Endothelial cell of umbilical vein (primary cell): ENCODE measurements around the gene IRGM. TPM values are rescaled to one million over a fixed set of nuclear protein-coding genes. Genes with fewer than 3 reads are reported as not detected.

Experiments
- BruUV-seq: library from RNA; stranded (reverse); fragments of 400-500 nt; replicated peaks from 2 replicates; lab custom pipeline; 2021; lab: Mats Ljungman, UMichigan
- CTCF ChIA-PET: fragments of 300-600, 350-600 bp; sonication (Branson Sonifier 250); formaldehyde crosslinking; loops from one replicate; lab custom pipeline; 2021; ENCODE audit warnings: antibody characterized with exemption, inconsistent platforms; lab: Charles Lee
- POLR2A ChIA-PET: fragments of 300-600, 350-600 bp; sonication (Branson Sonifier 250); formaldehyde crosslinking; loops from one replicate; lab custom pipeline; 2021; ENCODE audit warnings: antibody characterized with exemption, inconsistent platforms; lab: Charles Lee
- DNase-seq: peaks from one replicate; pipeline ENCODE4 v3.0.0-alpha.2; 2011; ENCODE audit warnings: low read depth, low spot score
- FAIRE-seq: peaks from 2 replicates; lab custom pipeline; 2011; peaks lifted over from hg19 to GRCh38; lab: Jason Lieb, UNC
- H2AFZ ChIP-seq: 2 replicates; pipeline ENCODE4 v1.6.0; 2012; ENCODE audit warnings: low read depth, low read length, control low read depth, inconsistent platforms
- H3K27ac ChIP-seq: 2 replicates; pipeline ENCODE4 v1.5.1; 2011; ENCODE audit warnings: low read depth, mild to moderate bottlenecking, control low read depth, low read length, moderate library complexity; ENCODE audit not compliant: insufficient read depth
- H3K27me3 ChIP-seq, 2 experiments: 2 replicates each; pipeline versions ENCODE4 v1.6.0 to v1.6.1; 2011; ENCODE audit warnings: low read length in 2 of 2, mixed read lengths in 1 of 2; ENCODE audit not compliant: control insufficient read depth in 2 of 2, insufficient read depth in 2 of 2
- H3K36me3 ChIP-seq, 2 experiments: 2 replicates in 1 of 2; 3 replicates in 1 of 2; pipeline ENCODE4 v1.5.1; 2011; ENCODE audit warnings: low read length in 2 of 2, mild to moderate bottlenecking in 1 of 2, moderate library complexity in 1 of 2; ENCODE audit not compliant: control insufficient read depth in 2 of 2, insufficient read depth in 2 of 2; ENCODE audit errors: extremely low read depth in 1 of 2
- H3K4me1 ChIP-seq: 3 replicates; pipeline ENCODE4 v1.5.1; 2011; ENCODE audit warnings: mild to moderate bottlenecking, low read length; ENCODE audit not compliant: control insufficient read depth, insufficient read depth; ENCODE audit errors: extremely low read depth
- H3K4me2 ChIP-seq: 2 replicates; pipeline ENCODE4 v1.6.1; 2011; ENCODE audit warnings: low read length, control low read depth, mixed read lengths; ENCODE audit not compliant: insufficient read depth
- H3K4me3 ChIP-seq, 3 experiments: fragments of 200-600 bp in 1 of 3; sonication (generic), shearing (Covaris generic) in 1 of 3; replicated peaks in 1 of 3; 2 replicates each; pipeline ENCODE4 v1.5.1; 2011 to 2016; ENCODE audit warnings: control low read depth in 3 of 3, low read length in 3 of 3, mild to moderate bottlenecking in 2 of 3, inconsistent platforms in 1 of 3, low read depth in 1 of 3, moderate library complexity in 1 of 3; ENCODE audit not compliant: insufficient read depth in 1 of 3
- H3K79me2 ChIP-seq: 2 replicates; pipeline ENCODE4 v1.6.0; 2012; ENCODE audit warnings: low read length, inconsistent platforms; ENCODE audit not compliant: control insufficient read depth, insufficient read depth
- H3K9ac ChIP-seq: replicated peaks from 2 replicates; pipeline ENCODE3; 2011; ENCODE audit warnings: low read length, control low read depth; ENCODE audit not compliant: insufficient read depth; ENCODE audit errors: extremely low read depth
- H3K9me1 ChIP-seq: replicated peaks from 3 replicates; pipeline ENCODE4 v1.6.0; 2011; ENCODE audit warnings: mild to moderate bottlenecking, low read length; ENCODE audit not compliant: control insufficient read depth, insufficient read depth; ENCODE audit errors: extremely low read depth
- H3K9me3 ChIP-seq: replicated peaks from 2 replicates; pipeline ENCODE4 v1.5.1; 2012; ENCODE audit warnings: low read length, inconsistent platforms; ENCODE audit not compliant: control insufficient read depth, insufficient read depth
- H4K20me1 ChIP-seq: replicated peaks from 2 replicates; pipeline ENCODE3; 2011; ENCODE audit warnings: mild to moderate bottlenecking, low read length; ENCODE audit not compliant: control insufficient read depth, insufficient read depth; ENCODE audit errors: extremely low read depth
- EZH2 ChIP-seq: IDR thresholded peaks from 2 replicates; pipeline ENCODE4 v1.6.1; 2012; ENCODE audit warnings: borderline replicate concordance, low read depth, mild to moderate bottlenecking, moderate library complexity, low read length, inconsistent platforms; ENCODE audit not compliant: severe bottlenecking
- FOS ChIP-seq: IDR thresholded peaks from 2 replicates; pipeline ENCODE4 v1.6.1; 2011; ENCODE audit warnings: mild to moderate bottlenecking, low read length, moderate library complexity, borderline replicate concordance; ENCODE audit not compliant: insufficient read depth
- GATA2 ChIP-seq: IDR thresholded peaks from 2 replicates; pipeline ENCODE4 v1.7.0; 2011; ENCODE audit warnings: low read depth, mild to moderate bottlenecking, moderate library complexity, mixed read lengths, low read length; ENCODE audit not compliant: insufficient read length, insufficient read depth
- JUN ChIP-seq: IDR thresholded peaks from 2 replicates; pipeline ENCODE4 v1.6.1; 2011; ENCODE audit warnings: borderline replicate concordance, low read depth; ENCODE audit not compliant: insufficient read length, insufficient read depth
- MYC ChIP-seq: IDR thresholded peaks from one replicate; pipeline ENCODE4 v1.6.1; 2011; ENCODE audit warnings: mild to moderate bottlenecking, low read depth, low read length
- POLR2A ChIP-seq: IDR thresholded peaks from 2 replicates; pipeline ENCODE4 v1.6.1; 2012; ENCODE audit warnings: low read depth, mild to moderate bottlenecking, control low read depth, low read length
- POLR2AphosphoS5 ChIP-seq: IDR thresholded peaks from 2 replicates; pipeline ENCODE4 v1.6.1; 2012; ENCODE audit warnings: low read depth, mild to moderate bottlenecking, control low read depth, low read length, moderate library complexity; ENCODE audit not compliant: insufficient read depth
- dilution Hi-C: fragments of 300-500 bp; cut with MboI; formaldehyde crosslinking; loops from one replicate; pipeline ENCODE4 v1.15.0; 2019; ENCODE audit warnings: low sequenced_read_pairs; ENCODE audit not compliant: extremely low pct_ligation_motif_present
- intact Hi-C: fragments of 100-400 bp; cut with micrococcal nuclease; formaldehyde crosslinking; loops from one replicate; pipeline ENCODE4 v1.10.0; 2022
- polyA plus RNA-seq, 4 experiments: library from polyadenylated mRNA; depleted of rRNA in 3 of 4; stranded (reverse) in 3 of 4; unstranded in 1 of 4; fragments of >200 nt; gene quantifications; 2 replicates each; pipeline versions ENCODE4 v1.2.1 to v1.2.3, GENCODE V29; 2011 to 2012; ENCODE audit warnings: missing spikeins in 1 of 4
- total RNA-seq: library from RNA; stranded (reverse); gene quantifications from 2 replicates; pipeline ENCODE4 v1.2.3, GENCODE V29; 2021
- TF ChIP-seq, protein P1 (sequence below), 2 donors: IDR thresholded peaks; 1 replicate in 1 of 2; 2 replicates in 1 of 2; pipeline ENCODE4 v1.5.1; 2011; ENCODE audit warnings: low read length in 2 of 2, mild to moderate bottlenecking in 2 of 2, moderate library complexity in 2 of 2, control low read depth in 1 of 2, inconsistent platforms in 1 of 2, low read depth in 1 of 2; ENCODE audit not compliant: insufficient read depth in 1 of 2; ENCODE audit errors: extremely low read depth in 1 of 2
- TF ChIP-seq, protein P2 (sequence below): IDR thresholded peaks from 2 replicates; pipeline ENCODE4 v1.6.1; 2011; ENCODE audit not compliant: insufficient read depth, insufficient read length

Gene IRGM
- total and polyA plus RNA-seq, 2 donors (not counting 3 experiments of a cell fraction or from before 2014, with no cell fraction given), result not detected

DNA sequence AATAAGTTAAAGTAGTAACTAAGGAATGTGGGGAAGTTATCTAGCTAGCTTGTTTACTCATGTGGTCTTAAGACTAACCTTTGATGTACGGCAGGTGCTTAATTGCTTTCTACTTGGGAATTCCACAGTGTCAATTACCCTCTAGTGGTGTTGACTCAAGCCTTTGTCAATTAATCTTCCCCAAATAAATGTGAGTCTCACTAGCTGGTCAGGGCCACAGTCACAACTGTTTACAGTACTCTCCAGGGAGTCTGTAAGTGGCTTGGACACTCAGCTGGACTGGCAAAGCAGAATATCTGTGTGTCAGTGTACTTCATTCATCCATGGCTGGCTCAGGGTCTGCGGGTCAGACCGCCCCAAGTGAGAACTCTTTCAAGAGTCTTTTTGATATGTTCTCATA lies 37.0 kb upstream of the IRGM start:
- no TSS peak for BruUV-seq

More for the DNA sequence above, 37.0 kb upstream of the IRGM start:
- Histone ChIP-seq H3K4me3 (no peak overlapping the region), H3K27ac (no peak overlapping the region), H3K9me3 (no peaks in the 10 kb centered on the region), H3K4me1 (no peaks in the 10 kb centered on the region), H3K9ac (no peak overlapping the region), H3K9me1 (no peaks in the 10 kb centered on the region), H3K27me3 (peaks cover 10 to 22% of the 10 kb centered on the region in 2 experiments), H3K4me2 (no peak overlapping the region), H4K20me1 (no peaks in the 10 kb centered on the region), H3K36me3 (no peaks in the 10 kb centered on the region), H3K79me2 (no peaks in the 10 kb centered on the region), H2AFZ (no peak overlapping the region)
- FAIRE-seq, result no peak
- POLR2A ChIA-PET, result no interaction called here
- TF ChIP-seq JUN (no peak), EZH2 (no peak), GATA2 (no peak), MYC (no peak), POLR2A (no peak), FOS (no peak), POLR2AphosphoS5 (no peak)
- TF ChIP-seq, protein P1, sequence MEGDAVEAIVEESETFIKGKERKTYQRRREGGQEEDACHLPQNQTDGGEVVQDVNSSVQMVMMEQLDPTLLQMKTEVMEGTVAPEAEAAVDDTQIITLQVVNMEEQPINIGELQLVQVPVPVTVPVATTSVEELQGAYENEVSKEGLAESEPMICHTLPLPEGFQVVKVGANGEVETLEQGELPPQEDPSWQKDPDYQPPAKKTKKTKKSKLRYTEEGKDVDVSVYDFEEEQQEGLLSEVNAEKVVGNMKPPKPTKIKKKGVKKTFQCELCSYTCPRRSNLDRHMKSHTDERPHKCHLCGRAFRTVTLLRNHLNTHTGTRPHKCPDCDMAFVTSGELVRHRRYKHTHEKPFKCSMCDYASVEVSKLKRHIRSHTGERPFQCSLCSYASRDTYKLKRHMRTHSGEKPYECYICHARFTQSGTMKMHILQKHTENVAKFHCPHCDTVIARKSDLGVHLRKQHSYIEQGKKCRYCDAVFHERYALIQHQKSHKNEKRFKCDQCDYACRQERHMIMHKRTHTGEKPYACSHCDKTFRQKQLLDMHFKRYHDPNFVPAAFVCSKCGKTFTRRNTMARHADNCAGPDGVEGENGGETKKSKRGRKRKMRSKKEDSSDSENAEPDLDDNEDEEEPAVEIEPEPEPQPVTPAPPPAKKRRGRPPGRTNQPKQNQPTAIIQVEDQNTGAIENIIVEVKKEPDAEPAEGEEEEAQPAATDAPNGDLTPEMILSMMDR (IDR thresholded peaks at IDR 0.05; ENCODE audit: extremely low read depth in 1 of 2, insufficient read depth in 1 of 2, low read depth in 1 of 2, low read length in 2 of 2), result no peak
- TF ChIP-seq, protein P2, sequence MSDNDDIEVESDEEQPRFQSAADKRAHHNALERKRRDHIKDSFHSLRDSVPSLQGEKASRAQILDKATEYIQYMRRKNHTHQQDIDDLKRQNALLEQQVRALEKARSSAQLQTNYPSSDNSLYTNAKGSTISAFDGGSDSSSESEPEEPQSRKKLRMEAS, result no peak
- DNase-seq, result no peak
- CTCF ChIA-PET, result interaction anchor here (3.1 kb wide), 1 partner anchor 8 kb away, joined by 14 read pairs; no protein-coding TSS in a partner anchor
- dilution Hi-C loops, result no loop called here
- intact Hi-C loops, result no loop called here
